HepG2 (cell line): Measurements from ENCODE around the gene SLC2A4. TPM values are rescaled to one million over a fixed set of nuclear protein-coding genes. Genes with fewer than 3 reads are reported as not detected.

Experiments
- ATRX ChIP-seq: sonication (generic); formaldehyde crosslinking; IDR thresholded peaks from 2 replicates; pipeline ENCODE4 v1.4.0; 2020; ENCODE audit warnings: missing genetic modification reagents, borderline replicate concordance
- CBX5 ChIP-seq: sonication (generic); formaldehyde crosslinking; IDR thresholded peaks from 2 replicates; pipeline ENCODE4 v1.4.0; 2020; ENCODE audit warnings: missing genetic modification reagents, borderline replicate concordance
- GABPB1 ChIP-seq: IDR thresholded peaks from 2 replicates; pipeline ENCODE4 v1.6.1; 2016; ENCODE audit warnings: mild to moderate bottlenecking, missing genetic modification reagents, moderate library complexity, missing compliant biosample characterization
- HNRNPH1 ChIP-seq: fragments of 200-400 bp; formaldehyde crosslinking; optimal IDR thresholded peaks from 2 replicates; pipeline ENCODE3; 2017; ENCODE audit warnings: mild to moderate bottlenecking, low read depth, low read length
- MAFK ChIP-seq, 2 experiments: IDR thresholded peaks in 1 of 2; conservative IDR thresholded peaks in 1 of 2; 2 replicates each; pipeline ENCODE4 v1.6.1; 2011; ENCODE audit warnings: improper control_type of control experiment in 2 of 2, low read length in 2 of 2
- MAZ ChIP-seq, 2 experiments: sonication (generic) in 1 of 2; formaldehyde crosslinking in 1 of 2; IDR thresholded peaks; 2 replicates each; pipeline versions ENCODE4 v1.5.0 to v1.6.1; 2012 to 2020; ENCODE audit warnings: low read depth in 2 of 2, mild to moderate bottlenecking in 2 of 2, borderline replicate concordance in 1 of 2, improper control_type of control experiment in 1 of 2, low read length in 1 of 2, missing genetic modification reagents in 1 of 2, moderate library complexity in 1 of 2
- MTF1 ChIP-seq: sonication (generic); formaldehyde crosslinking; IDR thresholded peaks from 2 replicates; pipeline ENCODE4 v1.5.0; 2020; ENCODE audit warnings: missing genetic modification reagents
- NAIF1 ChIP-seq: sonication (generic); formaldehyde crosslinking; IDR thresholded peaks from 2 replicates; pipeline ENCODE4 v1.5.0; 2020; ENCODE audit warnings: mild to moderate bottlenecking, missing genetic modification reagents, borderline replicate concordance
- NFRKB ChIP-seq: fragments of 450-650 bp; IDR thresholded peaks from 2 replicates; pipeline ENCODE4 v1.6.1; 2017
- SNAI1 ChIP-seq: sonication (generic); formaldehyde crosslinking; IDR thresholded peaks from 2 replicates; pipeline ENCODE4 v1.5.0; 2020; ENCODE audit warnings: mild to moderate bottlenecking, missing genetic modification reagents, borderline replicate concordance
- SP5 ChIP-seq: IDR thresholded peaks from 2 replicates; pipeline ENCODE4 v1.6.1; 2016; ENCODE audit warnings: low read depth, borderline replicate concordance
- TARDBP ChIP-seq: sonication (generic); formaldehyde crosslinking; IDR thresholded peaks from 2 replicates; pipeline ENCODE4 v1.8.0; 2022; ENCODE audit warnings: mild to moderate bottlenecking, missing genetic modification reagents
- ZBTB38 ChIP-seq: sonication (generic); formaldehyde crosslinking; IDR thresholded peaks from 2 replicates; pipeline ENCODE4 v1.5.1; 2020; ENCODE audit warnings: mild to moderate bottlenecking, missing genetic modification reagents
- ZFYVE20 ChIP-seq: sonication (generic); formaldehyde crosslinking; IDR thresholded peaks from 2 replicates; pipeline ENCODE4 v1.8.0; 2023; ENCODE audit warnings: low read depth, mild to moderate bottlenecking, moderate library complexity, missing genetic modification reagents, borderline replicate concordance
- ZNF235 ChIP-seq: sonication (generic); formaldehyde crosslinking; IDR thresholded peaks from 2 replicates; pipeline ENCODE4 v1.8.1; 2023; ENCODE audit warnings: mild to moderate bottlenecking, missing genetic modification reagents, borderline replicate concordance
- ZNF264 ChIP-seq: sonication (generic); formaldehyde crosslinking; IDR thresholded peaks from 2 replicates; pipeline ENCODE4 v1.4.0; 2020; ENCODE audit warnings: missing genetic modification reagents
- ZNF282 ChIP-seq: fragments of 450-650 bp; IDR thresholded peaks from 2 replicates; pipeline ENCODE4 v1.6.1; 2018; ENCODE audit not compliant: partially characterized antibody
- ZNF451 ChIP-seq: sonication (generic); formaldehyde crosslinking; IDR thresholded peaks from 2 replicates; pipeline ENCODE4 v1.5.0; 2020; ENCODE audit warnings: mild to moderate bottlenecking, missing genetic modification reagents
- ZNF550 ChIP-seq: sonication (generic); formaldehyde crosslinking; IDR thresholded peaks from 2 replicates; pipeline ENCODE4 v1.4.0; 2020; ENCODE audit warnings: mild to moderate bottlenecking, missing genetic modification reagents, borderline replicate concordance
- ZNF563 ChIP-seq: sonication (generic); formaldehyde crosslinking; IDR thresholded peaks from 2 replicates; pipeline ENCODE4 v1.8.0; 2022; ENCODE audit warnings: mild to moderate bottlenecking, moderate library complexity, missing genetic modification reagents
- ZNF766 ChIP-seq: sonication (generic); formaldehyde crosslinking; IDR thresholded peaks from 2 replicates; pipeline ENCODE4 v1.5.0; 2020; ENCODE audit warnings: missing genetic modification reagents, borderline replicate concordance
- polyA plus RNA-seq, 8 experiments: library from polyadenylated mRNA; depleted of rRNA in 3 of 8; stranded (reverse) in 7 of 8; unstranded in 1 of 8; fragments of >200 nt; fragmentation: Illumina TruSeq in 4 of 8; extraction: Trizol in 4 of 8; gene quantifications; 2 replicates each; pipeline versions ENCODE4 v1.2.1 to v1.2.3, GENCODE V29; 2011 to 2016; ENCODE audit warnings: low read depth in 4 of 8, missing spikeins in 1 of 8, mixed read lengths in 1 of 8; ENCODE audit not compliant: insufficient read depth in 1 of 8
- total RNA-seq, 5 experiments: library from RNA; depleted of rRNA; stranded (reverse); fragments of >200 nt; fragmentation: Illumina TruSeq; extraction: Trizol; gene quantifications; 2 replicates each; pipeline ENCODE4 v1.2.3, GENCODE V29; 2016; ENCODE audit warnings: low read depth in 1 of 5
- TF ChIP-seq, protein P1 (sequence below): sonication (generic); formaldehyde crosslinking; conservative IDR thresholded peaks from 2 replicates; pipeline ENCODE4 v1.8.1; 2023; ENCODE audit warnings: missing genetic modification reagents
- TF ChIP-seq, protein P2 (sequence below): sonication (generic); formaldehyde crosslinking; IDR thresholded peaks from 2 replicates; pipeline ENCODE4 v1.4.0; 2020; ENCODE audit warnings: mild to moderate bottlenecking, low read depth, missing genetic modification reagents
- TF ChIP-seq, protein P3 (sequence below): sonication (generic); formaldehyde crosslinking; conservative IDR thresholded peaks from 2 replicates; pipeline ENCODE4 v1.4.0; 2020; ENCODE audit warnings: missing genetic modification reagents
- TF ChIP-seq, protein P4 (sequence below): sonication (generic); formaldehyde crosslinking; IDR thresholded peaks from 2 replicates; pipeline ENCODE4 v1.8.0; 2022; ENCODE audit warnings: missing genetic modification reagents, low read depth, mild to moderate bottlenecking, borderline replicate concordance

SLC2A4 gene
- total and polyA plus RNA-seq, 2 of the 13 experiments (the other 11 are each of a cell fraction or from before 2014, with no cell fraction given): 4.9 to 5.8 TPM

DNA sequence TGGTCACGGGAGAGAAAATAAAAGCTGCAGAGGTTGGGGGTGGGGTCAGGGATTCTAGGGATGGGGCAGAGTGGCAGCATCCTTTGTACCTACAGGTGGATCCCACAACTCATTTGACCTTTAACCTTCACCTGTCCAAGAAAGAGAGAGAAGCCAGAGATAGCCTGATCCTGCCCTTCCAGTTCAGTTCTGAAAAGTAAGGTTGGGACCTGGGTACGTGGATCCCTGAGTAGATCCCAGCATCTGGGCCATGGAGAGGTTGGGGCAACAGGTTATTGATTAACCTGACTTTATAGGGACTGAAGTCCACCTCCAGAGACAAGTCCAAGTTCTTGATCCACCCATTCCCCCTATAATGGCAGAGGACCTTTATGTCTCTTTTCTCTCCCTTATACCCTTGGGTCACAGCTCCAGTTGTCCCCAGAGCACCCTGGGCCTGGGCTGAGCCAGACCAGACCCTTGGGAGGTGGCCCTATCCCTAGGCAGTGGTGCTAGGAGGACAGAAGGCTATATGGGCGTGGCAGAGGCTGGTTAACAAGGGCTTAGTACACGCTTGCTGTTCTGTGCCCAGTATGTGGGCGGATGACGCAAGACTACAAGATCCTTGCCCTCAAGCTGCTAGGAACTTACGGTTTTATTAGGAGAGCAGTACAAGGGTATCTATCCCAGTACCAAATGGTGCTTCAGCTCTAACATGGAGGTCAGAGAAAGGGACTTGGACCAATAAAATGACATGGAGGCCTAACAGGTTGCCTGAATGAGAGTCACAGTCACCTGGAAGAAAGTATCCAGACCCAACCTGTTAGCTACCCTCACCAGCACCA, 22.6 kb upstream of the SLC2A4 start (continued):
- TF ChIP-seq, protein P1, sequence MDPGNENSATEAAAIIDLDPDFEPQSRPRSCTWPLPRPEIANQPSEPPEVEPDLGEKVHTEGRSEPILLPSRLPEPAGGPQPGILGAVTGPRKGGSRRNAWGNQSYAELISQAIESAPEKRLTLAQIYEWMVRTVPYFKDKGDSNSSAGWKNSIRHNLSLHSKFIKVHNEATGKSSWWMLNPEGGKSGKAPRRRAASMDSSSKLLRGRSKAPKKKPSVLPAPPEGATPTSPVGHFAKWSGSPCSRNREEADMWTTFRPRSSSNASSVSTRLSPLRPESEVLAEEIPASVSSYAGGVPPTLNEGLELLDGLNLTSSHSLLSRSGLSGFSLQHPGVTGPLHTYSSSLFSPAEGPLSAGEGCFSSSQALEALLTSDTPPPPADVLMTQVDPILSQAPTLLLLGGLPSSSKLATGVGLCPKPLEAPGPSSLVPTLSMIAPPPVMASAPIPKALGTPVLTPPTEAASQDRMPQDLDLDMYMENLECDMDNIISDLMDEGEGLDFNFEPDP (CRISPR knock-in tag): no peak
- TF ChIP-seq ZNF550 (CRISPR knock-in tag) (no peak), ATRX (CRISPR knock-in tag) (no peak), MAZ (IDR thresholded peaks at IDR 0.05; ENCODE audit: borderline replicate concordance, low read depth, low read length) (0 out of 2 replicates have a peak, but pooled peaks have one; percentile 20), MAZ (CRISPR knock-in tag; IDR thresholded peaks at IDR 0.05; ENCODE audit: low read depth) (0 out of 2 replicates have a peak, but pooled peaks have one; percentile 5), NFRKB (no peak), NAIF1 (CRISPR knock-in tag) (peak; percentile 76; the same call in 1 of the 2 replicates), GABPB1 (CRISPR knock-in tag) (no peak; the same call in 1 of the 2 replicates), ZNF451 (CRISPR knock-in tag) (no peak), ZBTB38 (CRISPR knock-in tag) (no peak), ZNF563 (CRISPR knock-in tag) (no peak), CBX5 (peak; percentile 48; the same call in 1 of the 2 replicates), ZNF282 (no peak), SNAI1 (CRISPR knock-in tag) (no peak), TARDBP (CRISPR knock-in tag) (no peak), MTF1 (CRISPR knock-in tag) (no peak), ZNF235 (peak; percentile 67; the same call in 1 of the 2 replicates), HNRNPH1 (no peak), ZNF766 (CRISPR knock-in tag) (no peak), ZNF264 (no peak), MAFK (conservative IDR thresholded peaks at IDR 0.05 in 1 of 2, IDR thresholded peaks at IDR 0.05 in 1 of 2; ENCODE audit: low read length in 2 of 2) (no peak), ZFYVE20 (no peak), SP5 (CRISPR knock-in tag) (peak; percentile 93)
- TF ChIP-seq, protein P2, sequence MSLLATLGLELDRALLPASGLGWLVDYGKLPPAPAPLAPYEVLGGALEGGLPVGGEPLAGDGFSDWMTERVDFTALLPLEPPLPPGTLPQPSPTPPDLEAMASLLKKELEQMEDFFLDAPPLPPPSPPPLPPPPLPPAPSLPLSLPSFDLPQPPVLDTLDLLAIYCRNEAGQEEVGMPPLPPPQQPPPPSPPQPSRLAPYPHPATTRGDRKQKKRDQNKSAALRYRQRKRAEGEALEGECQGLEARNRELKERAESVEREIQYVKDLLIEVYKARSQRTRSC (CRISPR knock-in tag): no peak
- TF ChIP-seq, protein P3, sequence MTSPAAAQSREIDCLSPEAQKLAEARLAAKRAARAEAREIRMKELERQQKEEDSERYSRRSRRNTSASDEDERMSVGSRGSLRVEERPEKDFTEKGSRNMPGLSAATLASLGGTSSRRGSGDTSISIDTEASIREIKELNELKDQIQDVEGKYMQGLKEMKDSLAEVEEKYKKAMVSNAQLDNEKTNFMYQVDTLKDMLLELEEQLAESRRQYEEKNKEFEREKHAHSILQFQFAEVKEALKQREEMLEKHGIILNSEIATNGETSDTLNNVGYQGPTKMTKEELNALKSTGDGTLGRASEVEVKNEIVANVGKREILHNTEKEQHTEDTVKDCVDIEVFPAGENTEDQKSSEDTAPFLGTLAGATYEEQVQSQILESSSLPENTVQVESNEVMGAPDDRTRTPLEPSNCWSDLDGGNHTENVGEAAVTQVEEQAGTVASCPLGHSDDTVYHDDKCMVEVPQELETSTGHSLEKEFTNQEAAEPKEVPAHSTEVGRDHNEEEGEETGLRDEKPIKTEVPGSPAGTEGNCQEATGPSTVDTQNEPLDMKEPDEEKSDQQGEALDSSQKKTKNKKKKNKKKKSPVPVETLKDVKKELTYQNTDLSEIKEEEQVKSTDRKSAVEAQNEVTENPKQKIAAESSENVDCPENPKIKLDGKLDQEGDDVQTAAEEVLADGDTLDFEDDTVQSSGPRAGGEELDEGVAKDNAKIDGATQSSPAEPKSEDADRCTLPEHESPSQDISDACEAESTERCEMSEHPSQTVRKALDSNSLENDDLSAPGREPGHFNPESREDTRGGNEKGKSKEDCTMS (CRISPR knock-in tag): no peak
- TF ChIP-seq, protein P4, sequence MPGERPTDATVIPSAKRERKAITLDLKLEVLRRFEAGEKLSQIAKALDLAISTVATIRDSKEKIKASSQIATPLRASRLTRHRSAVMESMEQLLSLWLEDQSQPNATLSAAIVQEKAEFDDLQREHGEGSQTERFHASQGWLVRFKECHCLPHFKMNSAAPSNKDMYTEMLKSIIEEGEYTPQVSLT (CRISPR knock-in tag): no peak
